K562 (cell line): Measurements from ENCODE around the gene JMY. TPM values are rescaled to one million over a fixed set of nuclear protein-coding genes. Genes with fewer than 3 reads are reported as not detected.

Experiments
- BACH1 ChIP-seq: fragments of 200-800 bp; sonication (Bioruptor generic); IDR thresholded peaks from 2 replicates; pipeline ENCODE4 v1.6.1; 2016; ENCODE audit warnings: missing genetic modification characterization, missing compliant biosample characterization
- CBX1 ChIP-seq: sonication (generic); IDR thresholded peaks from 2 replicates; pipeline ENCODE4 v1.6.1; 2016; ENCODE audit warnings: antibody characterized with exemption, low read depth, mild to moderate bottlenecking
- CTBP1 ChIP-seq: fragments of 450-650 bp; IDR thresholded peaks from 2 replicates; pipeline ENCODE4 v1.6.1; 2016; ENCODE audit warnings: borderline replicate concordance
- DACH1 ChIP-seq: fragments of 450-650 bp; IDR thresholded peaks from 2 replicates; pipeline ENCODE4 v1.6.1; 2018; ENCODE audit not compliant: partially characterized antibody
- ELF2 ChIP-seq: fragments of 250-450 bp; sonication (Bioruptor Pico); IDR thresholded peaks from 2 replicates; pipeline ENCODE4 v1.5.0; 2021; ENCODE audit warnings: mild to moderate bottlenecking
- HOXB6 ChIP-seq: fragments of 250-450 bp; sonication (Bioruptor Pico); IDR thresholded peaks from 2 replicates; pipeline ENCODE4 v1.5.1; 2022; ENCODE audit warnings: mild to moderate bottlenecking, borderline replicate concordance
- MECOM ChIP-seq: fragments of 250-450 bp; sonication (Bioruptor Pico); IDR thresholded peaks from 2 replicates; pipeline ENCODE4 v1.8.0; 2022; ENCODE audit warnings: inconsistent platforms
- PHF8 ChIP-seq: fragments of 200-600 bp; sonication (generic); IDR thresholded peaks from 2 replicates; pipeline ENCODE4 v1.6.1; 2012; ENCODE audit warnings: mixed run types, mild to moderate bottlenecking, inconsistent platforms, low read length, moderate library complexity, borderline replicate concordance
- PML ChIP-seq: IDR thresholded peaks from 2 replicates; pipeline ENCODE4 v1.6.1; 2012; ENCODE audit warnings: low read length, inconsistent platforms
- POLR3G ChIP-seq: IDR thresholded peaks from 2 replicates; pipeline ENCODE4 v1.6.1; 2011; ENCODE audit not compliant: insufficient read length, insufficient replicate concordance; ENCODE audit errors: extremely low read depth
- RAD21 ChIP-seq, 2 experiments: fragments of 250-450 bp in 1 of 2; fragments of 450-650 bp in 1 of 2; sonication (Bioruptor Pico) in 1 of 2; formaldehyde crosslinking in 1 of 2; IDR thresholded peaks in 1 of 2; conservative IDR thresholded peaks in 1 of 2; 2 replicates each; pipeline versions ENCODE4 v1.4.0 to v1.8.0; 2020 to 2022; ENCODE audit warnings: mild to moderate bottlenecking in 2 of 2, moderate library complexity in 1 of 2
- TAF9B ChIP-seq: fragments of 450-650 bp; IDR thresholded peaks from 2 replicates; pipeline ENCODE4 v1.6.1; 2018; ENCODE audit warnings: mild to moderate bottlenecking; ENCODE audit not compliant: partially characterized antibody
- TOE1 ChIP-seq, 2 experiments: fragments of 450-650 bp in 1 of 2; sonication (generic) in 1 of 2; formaldehyde crosslinking in 1 of 2; IDR thresholded peaks; 2 replicates each; pipeline versions ENCODE4 v1.7.1 to v1.8.0; 2016 to 2022; ENCODE audit warnings: borderline replicate concordance in 2 of 2, mild to moderate bottlenecking in 2 of 2, antibody characterized with exemption in 1 of 2, inconsistent platforms in 1 of 2, low read depth in 1 of 2, missing genetic modification reagents in 1 of 2, moderate library complexity in 1 of 2
- ZBTB26 ChIP-seq: fragments of 450-650 bp; formaldehyde crosslinking; IDR thresholded peaks from 2 replicates; pipeline ENCODE4 v1.4.0; 2022; ENCODE audit warnings: missing genetic modification characterization
- ZBTB49 ChIP-seq: sonication (generic); formaldehyde crosslinking; IDR thresholded peaks from 2 replicates; pipeline ENCODE4 v1.8.0; 2022; ENCODE audit warnings: missing genetic modification reagents, mild to moderate bottlenecking, borderline replicate concordance
- ZNF232 ChIP-seq: sonication (generic); formaldehyde crosslinking; IDR thresholded peaks from 2 replicates; pipeline ENCODE4 v1.8.0; 2022; ENCODE audit warnings: mild to moderate bottlenecking, missing genetic modification reagents
- ZNF764 ChIP-seq: fragments of 250-450 bp; sonication (Bioruptor Pico); IDR thresholded peaks from 2 replicates; pipeline ENCODE4 v1.4.0; 2020; ENCODE audit warnings: low read depth, mild to moderate bottlenecking, moderate library complexity
- polyA plus RNA-seq, 8 experiments: library from polyadenylated mRNA; depleted of rRNA in 4 of 8; stranded (reverse) in 5 of 8; unstranded in 3 of 8; fragments of >200 nt; fragmentation: Nextera tagmentation in 2 of 8; fragmentation: Illumina TruSeq in 1 of 8; extraction: Ambion mirVana in 2 of 8; extraction: Trizol in 1 of 8; gene quantifications; 2 replicates each; pipeline versions ENCODE4 v1.2.1 to v1.2.3, GENCODE V29; 2011 to 2014; ENCODE audit warnings: inconsistent platforms in 1 of 8, missing spikeins in 1 of 8
- total RNA-seq, 7 experiments: library from RNA; depleted of rRNA in 6 of 7; stranded (reverse); fragments of >200 nt in 6 of 7; fragmentation: Illumina TruSeq in 2 of 7; extraction: Trizol in 2 of 7; gene quantifications; 2 replicates each; pipeline versions ENCODE4 v1.2.1 to v1.2.3, GENCODE V29; 2011 to 2021; ENCODE audit warnings: low replicate concordance in 1 of 7
- TF ChIP-seq, protein P1 (sequence below): sonication (generic); formaldehyde crosslinking; IDR thresholded peaks from 2 replicates; pipeline ENCODE4 v1.9.0; 2022; ENCODE audit warnings: mild to moderate bottlenecking, missing genetic modification reagents
- TF ChIP-seq, protein P2 (sequence below): fragments of 150-350 bp; conservative IDR thresholded peaks from 2 replicates; pipeline ENCODE4 v1.6.1; 2014; ENCODE audit warnings: low read length
- TF ChIP-seq, protein P3 (sequence below), 2 experiments: fragments of 450-650 bp in 1 of 2; sonication (generic) in 1 of 2; formaldehyde crosslinking; conservative IDR thresholded peaks; 2 replicates each; pipeline versions ENCODE4 v1.4.0 to v1.8.1; 2020 to 2022; ENCODE audit warnings: mild to moderate bottlenecking in 1 of 2, missing genetic modification reagents in 1 of 2

JMY gene
- total and polyA plus RNA-seq, 9 of the 15 experiments (the other 6 are each of a cell fraction or from before 2014, with no cell fraction given) = 1.1 to 5.5 (median 3.7) TPM

GRCh38 chr5:79235634-79236361 is at the start of gene JMY (continued):
- TF ChIP-seq TOE1 (IDR thresholded peaks at IDR 0.05; ENCODE audit: borderline replicate concordance) = peak; percentile 59; the same call in 1 of the 2 replicates
- TF ChIP-seq TOE1 (CRISPR knock-in tag; IDR thresholded peaks at IDR 0.05; ENCODE audit: borderline replicate concordance, low read depth) = no peak
- TF ChIP-seq HOXB6 (CRISPR knock-in tag) = no peak
- TF ChIP-seq MECOM = no peak
- no peak for TF ChIP-seq ELF2
- TF ChIP-seq PHF8 = peak; percentile 87
- no peak for TF ChIP-seq ZNF764 (CRISPR knock-in tag)
- TF ChIP-seq DACH1 = no peak
- TF ChIP-seq POLR3G = no peak
- no peak for TF ChIP-seq ZBTB49 (CRISPR knock-in tag)
- peak; percentile 29; the same call in 1 of the 2 replicates for TF ChIP-seq BACH1 (tag)
- no peak for TF ChIP-seq ZBTB26 (CRISPR knock-in tag)
- TF ChIP-seq RAD21 (CRISPR knock-in tag; conservative IDR thresholded peaks at IDR 0.05 in 1 of 2, IDR thresholded peaks at IDR 0.05 in 1 of 2) = peak in 1 of 2 experiments; percentile 3; a peak in 1 of 4 replicates
- TF ChIP-seq, protein P1, sequence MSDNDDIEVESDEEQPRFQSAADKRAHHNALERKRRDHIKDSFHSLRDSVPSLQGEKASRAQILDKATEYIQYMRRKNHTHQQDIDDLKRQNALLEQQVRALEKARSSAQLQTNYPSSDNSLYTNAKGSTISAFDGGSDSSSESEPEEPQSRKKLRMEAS = peak; percentile 70
- peak; percentile 58 for TF ChIP-seq CTBP1
- peak; percentile 65; the same call in 1 of the 2 replicates for TF ChIP-seq CBX1
- peak; percentile 53 for TF ChIP-seq TAF9B
- peak; percentile 64 for TF ChIP-seq PML
- no peak for TF ChIP-seq ZNF232
- TF ChIP-seq, protein P2, sequence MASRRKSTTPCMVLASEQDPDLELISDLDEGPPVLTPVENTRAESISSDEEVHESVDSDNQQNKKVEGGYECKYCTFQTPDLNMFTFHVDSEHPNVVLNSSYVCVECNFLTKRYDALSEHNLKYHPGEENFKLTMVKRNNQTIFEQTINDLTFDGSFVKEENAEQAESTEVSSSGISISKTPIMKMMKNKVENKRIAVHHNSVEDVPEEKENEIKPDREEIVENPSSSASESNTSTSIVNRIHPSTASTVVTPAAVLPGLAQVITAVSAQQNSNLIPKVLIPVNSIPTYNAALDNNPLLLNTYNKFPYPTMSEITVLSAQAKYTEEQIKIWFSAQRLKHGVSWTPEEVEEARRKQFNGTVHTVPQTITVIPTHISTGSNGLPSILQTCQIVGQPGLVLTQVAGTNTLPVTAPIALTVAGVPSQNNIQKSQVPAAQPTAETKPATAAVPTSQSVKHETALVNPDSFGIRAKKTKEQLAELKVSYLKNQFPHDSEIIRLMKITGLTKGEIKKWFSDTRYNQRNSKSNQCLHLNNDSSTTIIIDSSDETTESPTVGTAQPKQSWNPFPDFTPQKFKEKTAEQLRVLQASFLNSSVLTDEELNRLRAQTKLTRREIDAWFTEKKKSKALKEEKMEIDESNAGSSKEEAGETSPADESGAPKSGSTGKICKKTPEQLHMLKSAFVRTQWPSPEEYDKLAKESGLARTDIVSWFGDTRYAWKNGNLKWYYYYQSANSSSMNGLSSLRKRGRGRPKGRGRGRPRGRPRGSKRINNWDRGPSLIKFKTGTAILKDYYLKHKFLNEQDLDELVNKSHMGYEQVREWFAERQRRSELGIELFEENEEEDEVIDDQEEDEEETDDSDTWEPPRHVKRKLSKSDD = no peak
- TF ChIP-seq, protein P3, sequence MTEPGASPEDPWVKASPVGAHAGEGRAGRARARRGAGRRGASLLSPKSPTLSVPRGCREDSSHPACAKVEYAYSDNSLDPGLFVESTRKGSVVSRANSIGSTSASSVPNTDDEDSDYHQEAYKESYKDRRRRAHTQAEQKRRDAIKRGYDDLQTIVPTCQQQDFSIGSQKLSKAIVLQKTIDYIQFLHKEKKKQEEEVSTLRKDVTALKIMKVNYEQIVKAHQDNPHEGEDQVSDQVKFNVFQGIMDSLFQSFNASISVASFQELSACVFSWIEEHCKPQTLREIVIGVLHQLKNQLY (CRISPR knock-in tag; conservative IDR thresholded peaks at IDR 0.05) = no peak
